H1 (cell line): ENCODE measurements around the gene ASPHD2. TPM values are rescaled to one million over a fixed set of nuclear protein-coding genes. Genes with fewer than 3 reads are reported as not detected.

Source experiments
- CTCF ChIA-PET: fragments of 300-600 bp; sonication (Branson Sonifier 250); formaldehyde crosslinking; loops from one replicate; lab custom pipeline; 2021; ENCODE audit not compliant: partially characterized antibody; lab: Charles Lee
- POLR2A ChIA-PET: fragments of 300-600 bp; sonication (Branson Sonifier 250); formaldehyde crosslinking; loops from one replicate; lab custom pipeline; 2021; ENCODE audit warnings: inconsistent platforms; ENCODE audit not compliant: partially characterized antibody; lab: Charles Lee
- DNase-seq, 2 experiments: peaks; one replicate each; pipeline versions ENCODE4 v3.0.0 to v3.0.0-alpha.2; 2010 to 2022; ENCODE audit warnings: low spot score in 2 of 2, low read depth in 1 of 2, mixed read lengths in 1 of 2
- FAIRE-seq: peaks from 2 replicates; lab custom pipeline; 2011; peaks lifted over from hg19 to GRCh38; lab: Jason Lieb, UNC
- H2AFZ ChIP-seq: 2 replicates; pipeline ENCODE4 v1.8.1; 2012; ENCODE audit warnings: low read length, inconsistent platforms
- H2AK5ac ChIP-seq: 2 replicates; pipeline ENCODE4 v1.6.1; 2013; ENCODE audit warnings: low read depth, low read length
- H2BK120ac ChIP-seq: replicated peaks from 2 replicates; pipeline ENCODE3; 2013; ENCODE audit warnings: low read depth, low read length, inconsistent platforms
- H2BK12ac ChIP-seq: 2 replicates; pipeline ENCODE4 v1.6.1; 2013; ENCODE audit warnings: low read depth, low read length
- H2BK15ac ChIP-seq: 2 replicates; pipeline ENCODE4 v1.6.1; 2013; ENCODE audit warnings: low read length
- H2BK20ac ChIP-seq: 2 replicates; pipeline ENCODE4 v1.6.1; 2013; ENCODE audit warnings: low read length
- H2BK5ac ChIP-seq: 2 replicates; pipeline ENCODE4 v1.6.1; 2013; ENCODE audit warnings: low read depth, low read length
- H3K14ac ChIP-seq: 2 replicates; pipeline ENCODE4 v1.6.1; 2013; ENCODE audit warnings: inconsistent platforms; ENCODE audit not compliant: insufficient read length
- H3K18ac ChIP-seq: 2 replicates; pipeline ENCODE4 v1.6.1; 2013; ENCODE audit warnings: low read length; ENCODE audit errors: extremely low read depth
- H3K23ac ChIP-seq: 2 replicates; pipeline ENCODE4 v1.6.1; 2013; ENCODE audit warnings: inconsistent platforms; ENCODE audit not compliant: insufficient read length
- H3K23me2 ChIP-seq: 2 replicates; pipeline ENCODE4 v1.6.1; 2013; ENCODE audit warnings: low read depth, low read length
- H3K27ac ChIP-seq: 2 replicates; pipeline ENCODE4 v1.6.1; 2011; ENCODE audit warnings: low read depth, low read length, inconsistent platforms
- H3K27me3 ChIP-seq, 4 experiments: replicated peaks in 1 of 4; 1 replicate in 1 of 4; 2 replicates in 3 of 4; pipeline versions ENCODE4 v1.6.1 to v1.8.1; 2011 to 2013; ENCODE audit warnings: low read length in 3 of 4, mild to moderate bottlenecking in 3 of 4, inconsistent platforms in 2 of 4, mixed read lengths in 2 of 4, moderate library complexity in 1 of 4; ENCODE audit not compliant: control insufficient read depth in 3 of 4, insufficient read depth in 3 of 4; ENCODE audit errors: extremely low read depth in 1 of 4
- H3K36me3 ChIP-seq, 4 experiments: 2 replicates each; pipeline versions ENCODE4 v1.6.1 to v1.8.1; 2011 to 2013; ENCODE audit warnings: mild to moderate bottlenecking in 4 of 4, low read length in 3 of 4, moderate library complexity in 2 of 4, control low read depth in 1 of 4, inconsistent platforms in 1 of 4; ENCODE audit not compliant: insufficient read depth in 4 of 4, control insufficient read depth in 2 of 4
- H3K4ac ChIP-seq: replicated peaks from 2 replicates; pipeline ENCODE3; 2013; ENCODE audit warnings: low read length, low read depth, mixed read lengths, inconsistent platforms; ENCODE audit not compliant: insufficient read length
- H3K4me1 ChIP-seq, 4 experiments: replicated peaks in 1 of 4; 1 replicate in 1 of 4; 2 replicates in 3 of 4; pipeline versions ENCODE4 v1.6.1 to v1.8.1; 2011 to 2013; ENCODE audit warnings: low read length in 3 of 4, inconsistent platforms in 2 of 4, mixed read lengths in 1 of 4; ENCODE audit not compliant: insufficient read depth in 4 of 4, control insufficient read depth in 3 of 4
- H3K4me2 ChIP-seq, 2 experiments: 2 replicates each; pipeline versions ENCODE4 v1.6.1 to v1.8.1; 2011 to 2013; ENCODE audit warnings: low read depth in 2 of 2, low read length in 2 of 2, control low read depth in 1 of 2, inconsistent platforms in 1 of 2, mild to moderate bottlenecking in 1 of 2; ENCODE audit not compliant: insufficient read depth in 1 of 2
- H3K4me3 ChIP-seq, 4 experiments: fragments of 200-600, 300-600 bp in 1 of 4; sonication (generic), shearing (Covaris generic), sonication (Bioruptor Twin) in 1 of 4; 2 replicates each; pipeline versions ENCODE4 v1.5.1 to v1.8.1; 2011 to 2016; ENCODE audit warnings: low read length in 4 of 4, low read depth in 3 of 4, control low read depth in 2 of 4, inconsistent platforms in 2 of 4, mild to moderate bottlenecking in 2 of 4, mixed read lengths in 1 of 4, moderate library complexity in 1 of 4; ENCODE audit not compliant: insufficient read depth in 2 of 4; ENCODE audit errors: extremely low read depth in 1 of 4
- H3K56ac ChIP-seq: replicated peaks from 2 replicates; pipeline ENCODE3; 2013; ENCODE audit warnings: low read depth, mild to moderate bottlenecking, mixed read lengths, low read length, inconsistent platforms; ENCODE audit not compliant: insufficient read length
- H3K79me1 ChIP-seq: 2 replicates; pipeline ENCODE4 v1.6.1; 2013; ENCODE audit warnings: low read depth, low read length, control low read depth
- H3K79me2 ChIP-seq, 2 experiments: 2 replicates each; pipeline versions ENCODE4 v1.6.1 to v1.8.1; 2012 to 2013; ENCODE audit warnings: low read length in 2 of 2, mild to moderate bottlenecking in 2 of 2, inconsistent platforms in 1 of 2; ENCODE audit not compliant: insufficient read depth in 2 of 2, control insufficient read depth in 1 of 2
- H3K9ac ChIP-seq, 4 experiments: replicated peaks in 1 of 4; 1 replicate in 1 of 4; 2 replicates in 3 of 4; pipeline versions ENCODE4 v1.6.1 to v1.8.1; 2011 to 2013; ENCODE audit warnings: low read depth in 3 of 4, low read length in 3 of 4, control low read depth in 2 of 4, mild to moderate bottlenecking in 2 of 4, moderate library complexity in 2 of 4, inconsistent platforms in 1 of 4; ENCODE audit errors: extremely low read depth in 1 of 4
- H3K9me3 ChIP-seq, 2 experiments: 2 replicates each; pipeline versions ENCODE4 v1.6.1 to v1.8.1; 2012 to 2013; ENCODE audit warnings: mild to moderate bottlenecking in 2 of 2, moderate library complexity in 2 of 2, control low read depth in 1 of 2, inconsistent platforms in 1 of 2, low read depth in 1 of 2, low read length in 1 of 2, mixed read lengths in 1 of 2; ENCODE audit not compliant: insufficient read depth in 2 of 2
- H4K20me1 ChIP-seq, 2 experiments: replicated peaks in 1 of 2; 2 replicates each; pipeline versions ENCODE3 to v1.8.1; 2011 to 2013; ENCODE audit warnings: inconsistent platforms in 2 of 2, low read length in 2 of 2, mild to moderate bottlenecking in 1 of 2; ENCODE audit not compliant: insufficient read depth in 2 of 2, control insufficient read depth in 1 of 2
- H4K5ac ChIP-seq: 2 replicates; pipeline ENCODE4 v1.6.1; 2013; ENCODE audit warnings: low read length, low read depth, mixed read lengths, inconsistent platforms; ENCODE audit not compliant: insufficient read length
- H4K8ac ChIP-seq: 2 replicates; pipeline ENCODE4 v1.8.0; 2013; ENCODE audit warnings: mild to moderate bottlenecking, moderate library complexity, low read length, inconsistent platforms; ENCODE audit not compliant: insufficient read depth; ENCODE audit errors: extremely low read depth
- H4K91ac ChIP-seq: replicated peaks from 2 replicates; pipeline ENCODE3; 2013; ENCODE audit warnings: low read length, mixed read lengths, inconsistent platforms; ENCODE audit not compliant: insufficient read length
- RBBP5 ChIP-seq: IDR thresholded peaks from 2 replicates; pipeline ENCODE4 v1.7.1; 2012; ENCODE audit warnings: low read depth, mild to moderate bottlenecking, inconsistent platforms, low read length, moderate library complexity, borderline replicate concordance
- WGBS, 2 experiments: shearing (Covaris generic) in 1 of 2; methylation state at CpG; one replicate each; pipeline versions ENCODE4 v1.1.6 to v1.1.7; 2013 to 2015; ENCODE audit warnings: low lambda C conversion rate in 2 of 2, mixed read lengths in 2 of 2, inconsistent platforms in 1 of 2, low coverage in 1 of 2, missing lambda C conversion rate in 1 of 2; ENCODE audit not compliant: insufficient replicate concordance in 2 of 2, insufficient coverage in 1 of 2, insufficient read length in 1 of 2; ENCODE audit errors: extremely low coverage in 1 of 2, missing lambda C conversion rate in 1 of 2; 5-methylcytosine and 5-hydroxymethylcytosine counted together
- polyA plus RNA-seq, 7 experiments: library from polyadenylated mRNA; depleted of rRNA in 3 of 7; stranded (reverse) in 5 of 7; unstranded in 2 of 7; fragments of >200 nt in 5 of 7; fragments of 200-250 nt in 2 of 7; gene quantifications; 1 replicate in 5 of 7; 2 replicates in 1 of 7; 4 replicates in 1 of 7; pipeline versions ENCODE4 v1.2.1 to v1.2.3, GENCODE V29; 2011 to 2013; ENCODE audit warnings: missing spikeins in 2 of 7, mixed read lengths in 2 of 7
- total RNA-seq: library from RNA; stranded (reverse); fragmentation: NEBNext Ultra II Directional; extraction: Animal tissue kit (Norgen Biotek cat#: 25700); gene quantifications from 2 replicates; pipeline ENCODE4 v1.2.1, GENCODE V29; 2021
- TF ChIP-seq, protein P1 (sequence below): IDR thresholded peaks from 2 replicates; pipeline ENCODE4 v1.6.1; 2012; ENCODE audit warnings: inconsistent platforms

The ASPHD2 gene
- total and polyA plus RNA-seq, 2 of the 8 experiments (the other 6 are each of a cell fraction or from before 2014, with no cell fraction given), result 7.2 to 11.0 TPM

DNA sequence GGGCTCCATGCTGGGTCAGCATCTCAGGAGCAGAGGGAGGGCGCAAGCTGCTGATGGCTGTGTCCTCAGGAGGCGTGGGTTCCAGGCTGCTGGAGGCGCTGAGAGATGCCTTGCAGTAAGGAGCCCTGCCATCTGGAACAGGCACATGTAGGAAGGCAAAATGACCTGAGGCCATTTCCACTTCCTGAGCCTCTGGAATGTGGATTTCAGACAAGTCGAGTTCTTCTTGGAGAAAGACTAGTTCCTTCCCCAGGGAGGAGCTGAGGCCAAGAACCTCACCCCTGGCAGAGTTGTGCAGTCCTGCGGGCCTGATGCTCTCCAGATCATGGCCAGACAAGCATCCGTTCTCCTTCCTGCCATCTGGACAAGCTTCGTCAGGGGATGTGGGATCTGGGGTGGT, 35.3 kb downstream of the ASPHD2 start:
- Histone ChIP-seq H3K14ac (no peak overlapping the region), H2AFZ (no peak overlapping the region), H3K23ac (no peak overlapping the region), H3K56ac (no peak overlapping the region), H4K5ac (no peak overlapping the region), H2AK5ac (no peak overlapping the region), H3K9me3 (no peaks in the 10 kb centered on the region), H3K23me2 (no peaks in the 10 kb centered on the region), H3K79me1 (0 out of 2 replicates have a peak, but pooled peaks cover 2% of the 10 kb centered on the region), H2BK20ac (no peak overlapping the region), H2BK120ac (no peak overlapping the region), H3K4ac (no peak overlapping the region), H3K36me3 (peaks cover 18 to 66% (median 45%) of the 10 kb centered on the region in 4 experiments), H3K4me3 (no peak overlapping the region), H2BK12ac (no peak overlapping the region), H4K91ac (no peak overlapping the region), H3K4me1 (no peaks in the 10 kb centered on the region), H3K27ac (no peak overlapping the region), H3K9ac (no peak overlapping the region), H2BK5ac (no peak overlapping the region), H4K20me1 (peaks cover 0 to 9% of the 10 kb centered on the region in 2 experiments), H3K79me2 (peaks cover 0 to 2% of the 10 kb centered on the region in 2 experiments; a peak in 1 of 4 replicates), H3K27me3 (no peaks in the 10 kb centered on the region), H2BK15ac (no peak overlapping the region), H4K8ac (no peak overlapping the region), H3K18ac (no peak overlapping the region), H3K4me2 (no peak overlapping the region)
- no peak for DNase-seq
- POLR2A ChIA-PET, result interaction anchor here (0.5 kb wide), 1 partner anchor 111 kb away, joined by 3 read pairs; no protein-coding TSS in a partner anchor
- WGBS, 2 experiments, result 92% methylated on average over 7 of the region's 7 CpGs; no CpG with 5 or more reads in 1 of the 2 experiments
- CTCF ChIA-PET, result interaction anchor here (0.7 to 7.8 kb wide), 6 partner anchors 12 to 100 kb away, joined by 3 to 98 read pairs (median 5); no protein-coding TSS in a partner anchor
- FAIRE-seq, result no peak
- TF ChIP-seq, protein P1, sequence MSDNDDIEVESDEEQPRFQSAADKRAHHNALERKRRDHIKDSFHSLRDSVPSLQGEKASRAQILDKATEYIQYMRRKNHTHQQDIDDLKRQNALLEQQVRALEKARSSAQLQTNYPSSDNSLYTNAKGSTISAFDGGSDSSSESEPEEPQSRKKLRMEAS, result no peak
- TF ChIP-seq RBBP5, result no peak
